BE2C (cell line): ENCODE results near the gene XKRX.

Source experiments
- DNase-seq: peaks from one replicate; pipeline ENCODE4 v3.0.0-alpha.2; 2020
- H3K27me3 ChIP-seq: fragments of 250-450 bp; sonication (Bioruptor Pico); 2 replicates; pipeline ENCODE4 v1.5.1; 2020; ENCODE audit warnings: mild to moderate bottlenecking
- H3K36me3 ChIP-seq: fragments of 250-450 bp; sonication (Bioruptor Pico); 2 replicates; pipeline ENCODE4 v1.5.1; 2020; ENCODE audit warnings: mild to moderate bottlenecking
- H3K4me1 ChIP-seq: fragments of 250-450 bp; sonication (Bioruptor Pico); 2 replicates; pipeline ENCODE4 v1.5.1; 2020
- H3K4me3 ChIP-seq: 2 replicates; pipeline ENCODE4 v1.5.1; 2011; ENCODE audit warnings: low read depth, low read length
- H3K9me3 ChIP-seq: fragments of 250-450 bp; sonication (Bioruptor Pico); 2 replicates; pipeline ENCODE4 v1.5.1; 2020
- TF ChIP-seq, protein P1 (sequence below): IDR thresholded peaks from 2 replicates; pipeline ENCODE4 v1.5.1; 2012; ENCODE audit warnings: mild to moderate bottlenecking, low read depth, low read length

Gene XKRX

DNA sequence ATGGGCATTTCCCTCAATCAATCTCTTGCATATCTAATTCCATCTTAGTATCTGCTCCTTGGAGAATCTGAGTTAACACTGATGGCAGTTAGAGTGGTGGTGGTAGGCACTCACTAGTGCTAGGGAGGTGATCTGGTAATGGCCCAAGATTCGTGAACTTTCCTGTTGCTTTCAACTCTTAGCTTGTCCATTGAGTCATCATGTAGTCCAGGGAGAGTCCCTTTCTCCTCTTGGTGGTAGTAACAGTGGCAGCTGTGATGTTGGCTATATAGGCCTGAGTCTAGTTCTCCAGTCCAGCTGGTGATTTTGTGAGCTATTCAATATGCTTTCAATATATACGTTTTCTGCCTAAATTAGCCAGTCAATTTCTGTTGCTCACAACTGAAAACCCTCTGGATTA is 7.0 kb upstream of the XKRX start:
- DNase-seq = no peak
- Histone ChIP-seq H3K4me1 (no peaks in the 10 kb centered on the region), H3K9me3 (no peaks in the 10 kb centered on the region), H3K4me3 (no peak overlapping the region), H3K36me3 (no peaks in the 10 kb centered on the region), H3K27me3 (no peaks in the 10 kb centered on the region)
- TF ChIP-seq, protein P1, sequence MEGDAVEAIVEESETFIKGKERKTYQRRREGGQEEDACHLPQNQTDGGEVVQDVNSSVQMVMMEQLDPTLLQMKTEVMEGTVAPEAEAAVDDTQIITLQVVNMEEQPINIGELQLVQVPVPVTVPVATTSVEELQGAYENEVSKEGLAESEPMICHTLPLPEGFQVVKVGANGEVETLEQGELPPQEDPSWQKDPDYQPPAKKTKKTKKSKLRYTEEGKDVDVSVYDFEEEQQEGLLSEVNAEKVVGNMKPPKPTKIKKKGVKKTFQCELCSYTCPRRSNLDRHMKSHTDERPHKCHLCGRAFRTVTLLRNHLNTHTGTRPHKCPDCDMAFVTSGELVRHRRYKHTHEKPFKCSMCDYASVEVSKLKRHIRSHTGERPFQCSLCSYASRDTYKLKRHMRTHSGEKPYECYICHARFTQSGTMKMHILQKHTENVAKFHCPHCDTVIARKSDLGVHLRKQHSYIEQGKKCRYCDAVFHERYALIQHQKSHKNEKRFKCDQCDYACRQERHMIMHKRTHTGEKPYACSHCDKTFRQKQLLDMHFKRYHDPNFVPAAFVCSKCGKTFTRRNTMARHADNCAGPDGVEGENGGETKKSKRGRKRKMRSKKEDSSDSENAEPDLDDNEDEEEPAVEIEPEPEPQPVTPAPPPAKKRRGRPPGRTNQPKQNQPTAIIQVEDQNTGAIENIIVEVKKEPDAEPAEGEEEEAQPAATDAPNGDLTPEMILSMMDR = no peak

DNA sequence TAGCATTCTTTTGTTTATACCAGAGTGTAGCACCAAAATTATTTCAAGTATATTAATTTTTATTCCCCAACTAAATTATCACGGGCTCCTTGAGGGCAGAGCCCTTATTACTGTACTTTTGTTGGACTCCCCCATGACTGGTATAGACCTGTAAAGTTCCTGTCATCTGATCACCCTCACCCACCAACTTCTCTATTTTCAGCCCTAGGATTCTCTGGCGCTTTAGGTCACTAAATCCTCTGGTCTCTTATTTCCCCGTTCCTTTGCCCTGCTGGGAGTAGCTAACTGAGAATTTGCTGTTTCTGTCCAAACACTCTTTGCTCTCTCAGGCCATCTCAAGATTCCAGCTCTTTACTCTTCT is 3.2 kb upstream of the XKRX start:
- Histone ChIP-seq H3K4me3 (no peak overlapping the region), H3K4me1 (no peaks in the 10 kb centered on the region), H3K36me3 (no peaks in the 10 kb centered on the region), H3K27me3 (no peaks in the 10 kb centered on the region), H3K9me3 (no peaks in the 10 kb centered on the region)
- TF ChIP-seq, protein P1 = no peak
- no peak for DNase-seq

DNA sequence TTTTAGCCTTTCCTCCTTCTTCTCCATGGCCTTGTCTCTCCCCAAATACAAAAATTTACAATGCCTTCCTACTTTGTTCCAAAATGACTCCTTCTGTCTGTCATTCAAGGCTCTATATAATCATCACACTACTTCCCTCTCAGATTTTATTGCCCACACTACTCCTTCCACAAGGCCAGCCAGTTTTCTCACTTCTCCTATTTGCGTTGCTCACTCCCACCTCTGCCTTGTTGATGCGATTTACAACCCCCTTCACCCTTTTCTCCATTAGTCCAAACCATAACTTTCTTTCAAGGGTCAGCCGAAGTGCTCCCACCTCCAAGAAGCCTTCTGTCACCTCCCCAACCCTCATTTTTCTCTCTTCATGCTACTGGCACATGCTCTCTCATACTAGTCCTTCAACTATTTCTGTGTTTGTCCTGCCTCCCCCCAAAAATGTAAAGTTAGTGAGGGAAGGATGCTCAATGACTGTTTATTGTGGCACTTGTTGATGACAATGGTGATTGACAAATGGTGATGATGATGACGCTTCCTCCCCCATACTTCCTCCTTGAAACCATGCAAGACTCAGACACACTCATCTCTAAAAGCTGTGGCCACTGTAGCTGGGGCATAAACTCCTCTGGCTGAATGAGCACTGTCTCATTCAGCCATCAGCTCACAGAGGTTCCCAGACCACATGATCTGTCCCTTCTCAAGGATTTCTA is 2.7 kb upstream of the XKRX start:
- DNase-seq = no peak

DNA sequence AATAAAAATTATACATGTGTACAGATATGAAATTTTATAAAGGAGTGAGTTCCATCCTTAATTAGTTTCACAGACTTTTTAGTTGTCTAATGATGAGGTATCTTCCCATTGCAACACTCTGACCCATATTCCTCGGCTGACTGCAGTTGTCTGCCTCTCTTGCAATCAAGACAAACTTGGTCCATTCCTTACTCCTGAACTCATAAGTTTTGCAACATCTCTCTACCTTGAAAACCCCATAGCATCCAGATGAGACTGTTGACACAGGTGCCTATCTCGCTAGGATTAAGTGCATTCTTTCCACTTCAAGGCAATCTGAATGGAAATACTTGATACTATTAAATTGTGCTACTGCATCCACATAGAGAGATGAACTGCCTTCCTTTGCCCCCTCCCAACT is 2.3 kb downstream of the XKRX start:
- H3K27me3 ChIP-seq = no peaks in the 10 kb centered on the region
- DNase-seq = no peak
- TF ChIP-seq, protein P1 = no peak
- no peaks in the 10 kb centered on the region for H3K4me1 ChIP-seq
- no peak overlapping the region for H3K4me3 ChIP-seq
- H3K9me3 ChIP-seq = no peaks in the 10 kb centered on the region
- no peaks in the 10 kb centered on the region for H3K36me3 ChIP-seq

More for the DNA sequence above, 2.7 kb upstream of the XKRX start:
- TF ChIP-seq, protein P1 = no peak
- H3K9me3 ChIP-seq = no peaks in the 10 kb centered on the region
- no peaks in the 10 kb centered on the region for H3K27me3 ChIP-seq
- H3K4me1 ChIP-seq = no peaks in the 10 kb centered on the region
- no peak overlapping the region for H3K4me3 ChIP-seq
- H3K36me3 ChIP-seq = no peaks in the 10 kb centered on the region

DNA sequence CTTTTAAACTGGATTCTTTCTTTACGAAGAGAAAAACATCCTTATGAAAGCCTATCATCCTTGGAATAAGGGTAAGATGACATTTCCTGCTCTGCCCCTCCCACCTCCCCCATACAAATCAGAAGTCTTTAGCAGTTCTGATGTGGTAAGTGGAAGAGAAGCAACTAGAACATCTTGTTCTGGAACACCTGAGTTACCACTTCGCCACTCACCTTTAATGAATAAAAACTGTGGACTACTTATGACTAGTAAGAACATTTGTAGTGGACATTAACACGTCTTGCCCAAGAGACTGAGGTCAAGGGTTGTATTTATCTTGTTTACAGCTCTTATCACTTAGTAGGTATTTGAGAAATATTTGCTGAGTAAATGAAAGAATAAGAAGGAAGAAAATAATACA is 4.3 kb downstream of the XKRX start:
- DNase-seq = no peak

DNA sequence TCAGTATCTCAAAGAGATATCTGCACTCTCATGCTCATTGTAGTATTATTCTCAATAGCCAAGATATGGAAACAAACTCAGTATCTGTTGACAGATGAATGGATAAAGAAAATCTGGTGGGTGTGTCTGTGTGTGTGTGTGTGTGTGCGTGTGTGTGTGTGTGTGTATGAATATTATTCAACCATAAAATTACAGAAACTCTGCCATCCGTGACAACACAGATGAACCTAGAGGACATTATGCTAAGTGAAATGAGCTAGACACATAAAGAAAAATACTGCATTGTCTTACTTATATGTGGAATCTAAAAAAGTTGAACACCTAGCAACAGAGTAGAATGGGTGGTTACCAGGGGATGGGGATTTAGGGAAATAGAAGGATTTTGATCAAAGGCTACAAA is 13.2 kb downstream of the XKRX start:
- no peaks in the 10 kb centered on the region for H3K9me3 ChIP-seq
- no peaks in the 10 kb centered on the region for H3K27me3 ChIP-seq
- no peak for DNase-seq
- H3K4me3 ChIP-seq = no peak overlapping the region
- no peaks in the 10 kb centered on the region for H3K36me3 ChIP-seq
- no peaks in the 10 kb centered on the region for H3K4me1 ChIP-seq
- TF ChIP-seq, protein P1 = no peak

More for the DNA sequence above, 4.3 kb downstream of the XKRX start:
- no peaks in the 10 kb centered on the region for H3K27me3 ChIP-seq
- no peaks in the 10 kb centered on the region for H3K9me3 ChIP-seq
- no peak overlapping the region for H3K4me3 ChIP-seq
- H3K36me3 ChIP-seq = no peaks in the 10 kb centered on the region
- no peaks in the 10 kb centered on the region for H3K4me1 ChIP-seq
- TF ChIP-seq, protein P1 = no peak
